Cardiac fibroblast (primary cell): ENCODE results near the gene ROBO1.

Experiments used
- DNase-seq, 2 donors: peaks; one replicate each; pipeline versions ENCODE4 v3.0.0 to v3.0.0-alpha.2; 2010; ENCODE audit warnings: low read depth in 2 of 2
- H3K4me3 ChIP-seq, 2 donors: replicated peaks in 1 of 2; 1 replicate in 1 of 2; 2 replicates in 1 of 2; pipeline ENCODE4 v1.5.1; 2011; ENCODE audit warnings: low read depth in 2 of 2, low read length in 2 of 2, mild to moderate bottlenecking in 2 of 2, moderate library complexity in 1 of 2
- CTCF ChIP-seq: IDR thresholded peaks from one replicate; pipeline ENCODE4 v1.5.1; 2011; ENCODE audit warnings: low read depth, mild to moderate bottlenecking, low read length, inconsistent platforms

Gene ROBO1

GRCh38 chr3:79278681-79279080 lies 489.1 kb downstream of the ROBO1 start:
- DNase-seq, result no peak
- no peak overlapping the region for H3K4me3 ChIP-seq
- TF ChIP-seq CTCF, result no peak

GRCh38 chr3:79268422-79268821 lies 499.4 kb downstream of the ROBO1 start:
- TF ChIP-seq CTCF, result no peak

GRCh38 chr3:79264892-79265291 lies 502.9 kb downstream of the ROBO1 start:
- TF ChIP-seq CTCF, result no peak
- DNase-seq, result no peak
- no peak overlapping the region for H3K4me3 ChIP-seq

More at GRCh38 chr3:79268422-79268821, 499.4 kb downstream of the ROBO1 start:
- no peak overlapping the region for H3K4me3 ChIP-seq
- no peak for DNase-seq

- no peak for TF ChIP-seq CTCF
- peak; percentile 8 to 55 for DNase-seq
- H3K4me3 ChIP-seq, result no peak overlapping the region
These were observed 504.4 kb downstream of the ROBO1 start for GRCh38 chr3:79263423-79263822.

- TF ChIP-seq CTCF, result no peak
- peak in 1 of 2 donors; percentile 69 for DNase-seq
These were observed 509.3 kb downstream of the ROBO1 start for GRCh38 chr3:79258479-79258878.

GRCh38 chr3:79257791-79258190 lies 510.0 kb downstream of the ROBO1 start:
- TF ChIP-seq CTCF, result no peak
- no peak for DNase-seq

More at GRCh38 chr3:79258479-79258878, 509.3 kb downstream of the ROBO1 start:
- H3K4me3 ChIP-seq, result no peak overlapping the region

GRCh38 chr3:79255702-79256101 lies 512.1 kb downstream of the ROBO1 start:
- H3K4me3 ChIP-seq, result no peak overlapping the region
- no peak for DNase-seq
- no peak for TF ChIP-seq CTCF

More at GRCh38 chr3:79257791-79258190, 510.0 kb downstream of the ROBO1 start:
- H3K4me3 ChIP-seq, result no peak overlapping the region
